ENCODE measurements around the gene GLIPR2. TPM values are rescaled to one million over a fixed set of nuclear protein-coding genes. Genes with fewer than 3 reads are reported as not detected.
"Not testable (repeated sequence)": the region's sequence is repeated elsewhere in the genome, so short reads cannot be mapped to it uniquely, and the experiment has no call there.

The GLIPR2 gene
- total RNA-seq, 1 donor from 2014 or later, result 38.2 TPM

GRCh38 chr9:36121971-36122370, 14.6 kb upstream of the GLIPR2 start:
- DNase-seq (ENCODE audit: extremely low read depth, low read depth, low spot score), result no peak

DNA sequence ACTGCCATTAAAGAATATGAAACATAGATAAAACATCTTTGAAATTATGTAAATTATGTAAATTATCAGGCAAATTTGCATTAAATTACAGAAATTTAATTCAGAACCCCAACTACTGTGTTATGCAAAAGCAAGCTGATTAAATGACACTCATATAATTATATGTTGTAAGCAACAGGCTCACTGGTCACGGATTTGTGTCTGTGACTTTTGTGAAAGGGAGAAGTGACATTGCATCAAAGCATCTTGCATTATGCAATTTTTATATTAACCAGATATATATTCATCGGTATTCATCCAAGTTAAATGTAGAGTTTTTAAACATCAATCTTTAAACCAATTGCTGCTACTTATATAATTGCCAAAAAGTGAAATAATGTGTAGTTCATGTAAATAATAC, 13.0 kb upstream of the GLIPR2 start:
- DNase-seq (ENCODE audit: extremely low read depth, low read depth, low spot score), result no peak

- DNase-seq (ENCODE audit: extremely low read depth, low read depth, low spot score), result no peak
Observed at GRCh38 chr9:36125062-36125855, 11.3 kb upstream of the GLIPR2 start.

DNA sequence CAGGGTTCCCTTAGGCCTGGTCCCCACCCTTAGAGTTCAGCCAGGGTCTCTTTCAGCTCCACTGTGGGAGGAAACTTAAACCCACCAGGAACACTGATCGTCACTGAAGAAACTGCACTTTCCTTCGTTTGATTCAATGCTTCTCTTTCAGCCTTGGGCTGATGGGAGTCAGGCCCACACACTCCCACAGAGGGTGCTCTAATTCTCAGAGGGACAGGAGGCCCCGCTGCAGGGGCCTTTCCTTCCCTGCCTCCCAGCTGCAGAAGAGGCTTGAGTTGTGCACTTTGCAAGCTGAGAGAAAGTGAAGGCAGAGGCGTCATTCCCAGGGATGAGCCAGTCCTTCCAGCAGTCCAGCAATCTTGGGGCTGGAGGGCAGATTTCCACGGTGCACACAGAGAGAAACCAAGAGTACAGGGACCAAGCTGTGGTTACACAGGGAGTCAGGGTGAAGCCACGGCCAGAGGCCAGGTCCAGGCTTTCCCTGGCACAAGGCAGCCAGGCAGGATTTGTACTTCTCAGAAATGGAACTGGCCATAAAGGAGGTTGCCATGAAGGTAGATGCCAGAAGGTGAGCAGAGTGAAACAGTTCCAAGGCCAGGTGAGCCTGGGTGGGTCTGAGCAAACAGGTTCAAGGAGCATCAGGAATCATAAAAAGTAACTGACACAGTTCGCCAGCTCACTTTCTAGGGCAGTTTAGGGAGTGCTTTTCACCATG, 10.4 kb upstream of the GLIPR2 start:
- no peak for DNase-seq (ENCODE audit: extremely low read depth, low read depth, low spot score)

DNA sequence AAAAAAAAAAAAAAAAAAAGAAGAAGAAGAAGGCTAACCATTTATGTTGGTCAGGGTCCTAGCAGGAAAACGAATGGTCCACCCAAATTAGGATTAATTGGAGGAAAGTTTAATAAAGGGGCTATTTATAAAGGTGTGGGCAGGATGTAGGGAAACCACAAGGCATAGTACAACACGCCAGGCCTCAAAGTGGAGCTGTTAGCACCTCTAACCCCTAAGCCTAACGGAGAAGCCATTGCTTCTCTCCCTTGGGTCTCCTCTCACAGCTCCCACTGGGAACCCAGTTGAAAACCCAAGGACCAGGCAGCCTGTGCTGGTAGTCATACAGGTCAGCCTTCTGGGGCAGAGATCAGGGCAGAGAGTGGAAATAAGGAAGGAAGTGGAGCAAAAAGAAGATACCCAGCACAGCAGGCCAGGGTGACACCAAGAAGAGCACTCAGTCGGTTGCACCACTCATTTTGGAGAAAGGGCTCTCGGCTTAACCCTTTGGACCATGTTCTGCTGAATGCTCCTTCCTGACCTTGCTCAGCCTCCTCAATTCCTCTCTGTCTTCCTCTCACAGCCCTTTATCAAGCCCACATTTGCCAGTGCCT, 8.8 kb upstream of the GLIPR2 start:
- no peak for DNase-seq (ENCODE audit: extremely low read depth, low read depth, low spot score)

- DNase-seq (ENCODE audit: extremely low read depth, low read depth, low spot score), result no peak
Observed at GRCh38 chr9:36128349-36128748, 8.2 kb upstream of the GLIPR2 start.

DNA sequence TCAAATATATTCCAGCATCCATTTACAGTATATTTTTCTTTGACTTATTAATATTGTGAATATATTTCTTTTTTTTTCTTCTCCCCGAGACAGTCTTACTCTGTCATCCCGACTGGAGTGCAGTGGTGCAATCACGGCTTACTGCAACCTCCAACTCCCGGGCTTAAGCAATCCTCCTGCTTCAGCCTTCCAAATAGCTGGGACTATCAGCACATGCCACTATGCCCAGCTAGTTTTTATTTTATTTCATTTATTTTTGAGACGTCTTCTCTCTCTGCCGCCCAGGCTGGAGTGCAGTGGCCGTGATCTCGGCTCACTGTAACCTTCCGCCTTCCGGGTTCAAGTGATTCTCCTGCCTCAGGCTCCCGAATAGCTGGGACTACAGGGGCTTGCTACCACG, 7.4 kb upstream of the GLIPR2 start:
- no peak for DNase-seq (ENCODE audit: extremely low read depth, low read depth, low spot score)

- DNase-seq (ENCODE audit: extremely low read depth, low read depth, low spot score), result not testable (repeated sequence)
Observed at GRCh38 chr9:36131666-36132065, 4.9 kb upstream of the GLIPR2 start.

GRCh38 chr9:36132086-36132485, 4.4 kb upstream of the GLIPR2 start:
- DNase-seq (ENCODE audit: extremely low read depth, low read depth, low spot score), result no peak

DNA sequence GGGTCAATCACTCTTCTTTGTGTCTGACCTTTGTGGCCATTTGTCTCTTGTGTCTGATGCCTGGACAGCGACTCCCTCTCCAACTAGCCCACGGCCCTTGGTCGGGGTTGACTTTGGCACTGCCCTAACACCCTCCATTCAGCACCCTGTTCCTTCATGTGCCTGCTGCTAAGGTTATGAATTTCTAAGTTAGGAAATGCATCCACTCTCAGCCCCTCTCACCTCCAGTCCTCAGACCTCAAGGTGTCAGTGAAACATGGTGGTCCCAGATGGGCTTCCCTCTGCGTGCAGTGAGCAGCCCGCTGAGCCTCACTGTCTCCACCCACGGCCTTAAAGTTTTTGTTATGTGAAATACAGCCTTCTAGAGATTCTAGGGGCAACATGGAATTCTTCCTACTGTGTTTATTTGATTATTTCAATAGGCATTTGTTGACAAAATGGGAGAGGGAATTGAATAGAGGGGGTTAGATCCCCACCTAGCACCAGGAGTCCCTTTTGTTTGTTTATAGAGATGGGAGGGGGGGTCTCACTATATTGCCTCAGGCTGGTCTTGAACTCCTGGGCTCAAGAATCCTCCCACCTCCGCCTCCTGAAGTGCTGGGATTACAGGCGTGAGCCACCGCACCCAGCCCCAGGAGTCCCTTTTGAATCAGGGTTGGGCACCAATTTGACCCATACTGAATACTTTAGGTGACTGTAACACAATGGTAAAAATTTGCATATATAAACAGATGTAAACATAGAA, 1.6 kb upstream of the GLIPR2 start:
- DNase-seq (ENCODE audit: extremely low read depth, low read depth, low spot score), result no peak

DNA sequence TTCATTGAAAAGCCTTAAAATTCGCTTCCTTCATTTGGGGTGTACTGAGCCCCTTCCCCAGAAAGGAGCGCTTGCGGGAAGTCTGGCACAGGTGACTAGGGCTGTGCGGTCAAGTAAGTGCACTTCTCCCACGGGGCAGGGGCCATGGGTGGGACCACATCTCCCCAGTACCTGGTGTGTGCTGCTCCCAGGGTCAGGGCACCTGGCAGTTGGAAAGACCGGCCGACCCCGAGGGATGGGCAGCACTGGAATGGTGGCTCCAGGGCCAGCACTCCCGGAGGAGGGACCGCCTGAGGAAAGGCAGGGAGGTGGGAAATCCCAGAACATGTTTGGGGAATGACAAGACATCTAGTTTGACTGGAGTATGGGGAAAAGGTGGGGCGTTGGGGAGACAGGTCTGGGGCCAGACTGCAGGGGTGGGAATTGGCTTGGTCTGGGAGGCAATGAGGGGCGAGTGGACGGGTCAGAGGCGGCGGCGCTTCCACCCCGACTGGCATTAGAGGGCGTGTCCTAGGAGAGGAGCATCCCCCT, 727 bp upstream of the GLIPR2 start:
- DNase-seq (ENCODE audit: extremely low read depth, low read depth, low spot score), result no peak

GRCh38 chr9:36136894-36137391, 410 bp downstream of the GLIPR2 start:
- DNase-seq (ENCODE audit: extremely low read depth, low read depth, low spot score), result no peak

DNA sequence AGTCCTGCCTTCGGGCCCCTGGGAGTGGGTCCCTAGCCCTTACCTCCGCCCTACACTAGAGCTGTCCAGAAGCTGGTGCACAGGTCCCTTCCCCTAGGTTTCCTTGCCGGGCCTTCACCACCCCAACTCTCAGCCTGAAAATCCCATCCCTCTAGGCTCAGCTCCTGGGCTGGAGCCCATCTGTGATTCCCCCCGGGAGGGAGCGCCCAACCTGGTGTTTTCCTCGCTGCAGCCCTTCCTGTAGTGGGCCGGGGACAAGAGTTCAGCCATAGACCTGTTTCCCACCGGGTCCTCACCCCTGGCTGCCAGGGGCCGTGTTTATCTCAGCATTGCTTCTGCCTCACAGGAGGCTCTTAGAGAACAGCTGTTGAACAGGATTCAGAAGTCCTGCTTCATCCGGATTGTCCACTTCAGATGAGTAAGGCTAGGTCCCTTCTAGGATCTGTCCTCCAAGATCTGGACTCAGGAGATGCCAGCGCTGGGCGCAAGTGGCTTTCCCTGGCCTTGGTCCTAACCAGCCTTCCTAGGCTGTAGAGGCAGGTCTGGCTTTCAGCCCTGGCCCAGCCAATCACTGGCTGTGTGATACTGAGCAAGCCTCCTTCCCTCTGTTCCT, 965 bp downstream of the GLIPR2 start:
- DNase-seq (ENCODE audit: extremely low read depth, low read depth, low spot score), result no peak

DNA sequence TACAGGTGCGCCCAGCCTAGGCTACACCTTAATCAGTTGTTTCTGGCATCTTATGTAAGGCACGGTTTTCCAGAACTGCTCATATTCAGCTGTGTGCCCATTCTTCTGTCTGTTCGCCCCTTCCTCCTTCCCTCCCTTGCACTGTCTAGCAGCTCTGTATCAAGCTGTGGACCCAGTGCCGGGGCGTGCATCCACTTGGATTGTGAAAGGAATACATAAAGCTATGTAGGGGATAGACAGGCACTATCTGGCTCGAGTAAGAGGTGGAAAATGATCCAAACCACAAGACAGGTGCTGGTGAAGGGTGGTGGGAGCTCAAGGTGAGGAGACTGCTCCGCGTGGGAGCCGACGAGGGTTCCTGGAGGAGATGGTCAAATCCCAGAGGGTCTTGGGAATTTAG, 2.0 kb downstream of the GLIPR2 start:
- DNase-seq (ENCODE audit: extremely low read depth, low read depth, low spot score), result no peak

DNA sequence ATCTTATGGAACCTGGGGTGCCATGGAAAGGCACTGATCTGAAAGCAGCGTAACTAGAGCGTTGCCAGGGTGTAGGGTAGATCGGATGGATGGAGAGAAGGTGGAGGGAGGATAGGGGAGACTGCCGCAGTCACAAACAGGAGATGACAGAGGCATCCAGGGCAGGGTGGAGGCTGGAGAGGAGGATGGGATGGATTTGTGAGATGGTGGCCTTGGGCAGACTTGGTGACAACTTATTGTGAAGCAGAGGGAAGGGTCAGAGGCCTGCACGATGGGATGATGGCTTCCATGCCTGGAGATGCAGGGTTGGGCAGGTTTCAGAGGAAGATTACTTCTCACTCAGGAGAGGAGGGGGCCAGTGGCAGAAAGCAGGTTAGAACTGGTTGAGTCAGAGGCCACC, 2.4 kb downstream of the GLIPR2 start:
- DNase-seq (ENCODE audit: extremely low read depth, low read depth, low spot score), result no peak

DNA sequence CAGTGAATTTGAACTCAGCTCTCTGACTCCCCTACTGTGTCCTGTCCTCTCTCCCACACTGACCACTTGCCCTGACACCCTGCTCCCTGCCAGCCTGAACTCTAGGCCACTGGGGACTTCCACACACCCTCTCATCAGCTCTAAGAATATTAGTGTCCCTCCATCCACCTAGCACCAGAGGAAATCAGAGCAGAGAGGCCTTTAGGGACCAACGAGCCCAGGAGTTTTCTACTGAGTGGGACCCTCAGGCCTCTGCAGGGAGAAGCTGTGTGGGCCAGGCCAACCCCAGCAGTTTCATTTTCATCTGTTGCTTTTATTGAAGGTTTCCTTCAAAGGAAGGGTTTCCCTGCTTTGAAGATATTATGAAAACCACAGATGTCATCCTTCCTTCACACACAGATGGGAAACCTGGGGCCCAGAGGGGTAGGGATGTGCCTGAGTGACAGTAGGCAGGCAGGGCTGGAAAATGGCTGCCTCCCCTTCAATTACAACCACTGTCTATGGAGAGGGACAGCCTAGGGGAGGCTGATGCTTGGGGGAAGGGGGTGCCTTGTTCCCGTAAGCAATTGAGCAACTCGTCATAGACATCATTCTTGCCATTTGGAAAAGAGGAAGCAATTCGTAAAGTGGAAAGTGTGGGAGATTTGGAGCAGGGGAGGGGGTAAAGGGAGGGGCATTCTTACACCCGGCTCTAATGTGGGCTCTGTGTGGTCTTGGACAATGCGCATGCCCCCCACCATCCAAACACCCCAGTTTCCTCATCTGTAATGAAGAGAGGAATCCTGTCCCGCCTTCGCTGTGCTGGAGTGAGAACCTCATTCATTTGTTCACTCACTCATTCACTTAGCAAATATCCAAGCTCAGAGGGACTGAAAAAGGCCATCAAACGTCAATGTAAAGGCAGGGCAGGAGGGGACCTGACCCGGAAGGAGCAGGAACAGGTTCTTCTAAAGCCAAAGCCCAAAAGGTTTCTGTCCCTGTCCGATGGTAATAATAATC, 3.9 kb downstream of the GLIPR2 start:
- DNase-seq (ENCODE audit: extremely low read depth, low read depth, low spot score), result no peak

DNA sequence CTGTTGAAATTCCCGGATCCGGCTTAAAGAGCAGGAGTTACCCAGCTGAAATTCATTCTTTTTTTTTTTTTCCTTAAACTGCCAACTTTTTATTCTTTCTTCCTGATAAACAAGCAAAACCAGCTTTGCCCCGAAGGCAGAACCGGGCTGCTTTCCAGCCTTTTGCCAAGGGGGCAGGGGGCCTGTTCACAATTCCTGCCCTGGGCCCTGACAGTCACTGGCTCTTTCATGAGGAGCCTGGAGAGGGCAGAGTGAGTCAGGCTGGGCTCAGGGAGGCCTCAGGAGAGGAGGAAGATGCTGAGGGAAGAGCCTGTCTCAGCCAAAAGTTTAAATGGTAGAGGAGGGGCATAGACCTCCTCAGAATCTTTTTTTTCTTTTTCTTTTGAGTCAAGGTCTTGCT, 4.8 kb downstream of the GLIPR2 start:
- DNase-seq (ENCODE audit: extremely low read depth, low read depth, low spot score), result no peak

- no peak for DNase-seq (ENCODE audit: extremely low read depth, low read depth, low spot score)
Observed at GRCh38 chr9:36141761-36142160, 5.2 kb downstream of the GLIPR2 start.
